Cardiac fibroblast (primary cell): ENCODE data around the gene CRADD.
"Not testable (repeated sequence)": the region's sequence is repeated elsewhere in the genome, so short reads cannot be mapped to it uniquely, and the experiment has no call there.

ENCODE experiments used
- DNase-seq, 2 donors: peaks; one replicate each; pipeline versions ENCODE4 v3.0.0 to v3.0.0-alpha.2; 2010; ENCODE audit warnings: low read depth in 2 of 2
- H3K4me3 ChIP-seq, 2 donors: replicated peaks in 1 of 2; 1 replicate in 1 of 2; 2 replicates in 1 of 2; pipeline ENCODE4 v1.5.1; 2011; ENCODE audit warnings: low read depth in 2 of 2, low read length in 2 of 2, mild to moderate bottlenecking in 2 of 2, moderate library complexity in 1 of 2
- CTCF ChIP-seq: IDR thresholded peaks from one replicate; pipeline ENCODE4 v1.5.1; 2011; ENCODE audit warnings: low read depth, mild to moderate bottlenecking, low read length, inconsistent platforms

CRADD gene

GRCh38 chr12:93882763-93883162, 205.6 kb downstream of the CRADD start:
- TF ChIP-seq CTCF, result no peak
- H3K4me3 ChIP-seq, result no peak overlapping the region
- no peak for DNase-seq

GRCh38 chr12:93883436-93884154, 206.4 kb downstream of the CRADD start:
- peak; percentile 71 to 94 for DNase-seq

GRCh38 chr12:93884794-93885460, 207.8 kb downstream of the CRADD start:
- no peak overlapping the region for H3K4me3 ChIP-seq
- DNase-seq, result peak in 1 of 2 donors; percentile 58
- no peak for TF ChIP-seq CTCF

More at GRCh38 chr12:93883436-93884154, 206.4 kb downstream of the CRADD start:
- no peak overlapping the region for H3K4me3 ChIP-seq
- TF ChIP-seq CTCF, result no peak

- DNase-seq, H3K4me3 ChIP-seq: not testable (repeated sequence)
Measured at GRCh38 chr12:93885973-93886532, 208.9 kb downstream of the CRADD start.

- H3K4me3 ChIP-seq, result no peak overlapping the region
- TF ChIP-seq CTCF, result no peak
- DNase-seq, result no peak
Measured at GRCh38 chr12:93886533-93887511, 209.6 kb downstream of the CRADD start.

- H3K4me3 ChIP-seq, result no peak overlapping the region
- no peak for TF ChIP-seq CTCF
- no peak for DNase-seq
Measured at GRCh38 chr12:93888964-93889363, 211.8 kb downstream of the CRADD start.
